Mesothelial cell of epicardium (in vitro differentiated cells): ENCODE data around the gene TRAPPC4. TPM values are rescaled to one million over a fixed set of nuclear protein-coding genes. Genes with fewer than 3 reads are reported as not detected.
"Not testable (repeated sequence)": the region's sequence is repeated elsewhere in the genome, so short reads cannot be mapped to it uniquely, and the experiment has no call there.

Experiments
- DNase-seq, 2 experiments: peaks; one replicate each; pipeline ENCODE4 v3.0.0; 2021; ENCODE audit warnings: low spot score in 2 of 2; ENCODE audit not compliant: unreplicated experiment in 2 of 2
- H3K27ac Mint-ChIP-seq: 2 replicates; pipeline ENCODE4 v1.8.0; 2021; ENCODE audit warnings: mixed read lengths
- H3K27me3 Mint-ChIP-seq: 2 replicates; pipeline ENCODE4 v1.8.0; 2021; ENCODE audit warnings: low read depth, mixed read lengths
- H3K36me3 Mint-ChIP-seq: 2 replicates; pipeline ENCODE4 v1.8.0; 2021; ENCODE audit warnings: mixed read lengths
- H3K4me1 Mint-ChIP-seq: 2 replicates; pipeline ENCODE4 v1.8.0; 2021; ENCODE audit warnings: mixed read lengths
- H3K4me3 Mint-ChIP-seq: 2 replicates; pipeline ENCODE4 v1.8.0; 2021; ENCODE audit warnings: mild to moderate bottlenecking, moderate library complexity, mixed read lengths
- H3K9me3 Mint-ChIP-seq: 2 replicates; pipeline ENCODE4 v1.8.0; 2021; ENCODE audit warnings: mixed read lengths
- total RNA-seq: library from RNA; stranded (reverse); gene quantifications from 3 replicates; pipeline ENCODE4 v1.2.1, GENCODE V29; 2021
- TF ChIP-seq, protein P1 (sequence below): fragments of 200-600 bp; sonication (generic); IDR thresholded peaks from one replicate; pipeline ENCODE4 v1.5.0; 2021; ENCODE audit warnings: antibody characterized with exemption; ENCODE audit not compliant: unreplicated experiment

The TRAPPC4 gene
- total RNA-seq, 1 donor from 2014 or later: 53.9 TPM

DNA sequence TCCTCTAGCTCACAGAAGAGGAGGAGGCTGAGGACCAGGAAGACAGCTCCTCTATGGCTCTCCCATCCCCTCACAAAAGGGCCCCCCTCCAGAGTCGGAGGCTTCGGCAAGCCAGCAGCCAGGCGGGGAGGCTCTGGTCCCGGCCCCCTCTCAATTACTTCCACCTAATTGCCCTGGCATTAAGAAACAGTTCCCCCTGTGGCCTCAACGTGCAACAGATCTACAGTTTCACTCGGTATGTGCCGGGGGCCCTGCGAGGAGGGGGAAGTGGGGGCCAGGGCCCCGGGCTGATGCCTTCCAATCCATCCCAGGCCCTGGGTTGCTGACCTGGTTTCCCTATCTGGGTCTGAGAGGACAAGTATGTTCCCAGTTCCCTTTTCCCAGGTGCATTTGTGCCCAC, 39.1 kb upstream of the TRAPPC4 start:
- Mint-ChIP-seq H3K4me3 (no peak overlapping the region), H3K27ac (no peak overlapping the region), H3K27me3 (peaks cover 5% of the 10 kb centered on the region), H3K9me3 (no peaks in the 10 kb centered on the region), H3K4me1 (no peaks in the 10 kb centered on the region), H3K36me3 (no peaks in the 10 kb centered on the region)
- no peak for DNase-seq
- TF ChIP-seq, protein P1, sequence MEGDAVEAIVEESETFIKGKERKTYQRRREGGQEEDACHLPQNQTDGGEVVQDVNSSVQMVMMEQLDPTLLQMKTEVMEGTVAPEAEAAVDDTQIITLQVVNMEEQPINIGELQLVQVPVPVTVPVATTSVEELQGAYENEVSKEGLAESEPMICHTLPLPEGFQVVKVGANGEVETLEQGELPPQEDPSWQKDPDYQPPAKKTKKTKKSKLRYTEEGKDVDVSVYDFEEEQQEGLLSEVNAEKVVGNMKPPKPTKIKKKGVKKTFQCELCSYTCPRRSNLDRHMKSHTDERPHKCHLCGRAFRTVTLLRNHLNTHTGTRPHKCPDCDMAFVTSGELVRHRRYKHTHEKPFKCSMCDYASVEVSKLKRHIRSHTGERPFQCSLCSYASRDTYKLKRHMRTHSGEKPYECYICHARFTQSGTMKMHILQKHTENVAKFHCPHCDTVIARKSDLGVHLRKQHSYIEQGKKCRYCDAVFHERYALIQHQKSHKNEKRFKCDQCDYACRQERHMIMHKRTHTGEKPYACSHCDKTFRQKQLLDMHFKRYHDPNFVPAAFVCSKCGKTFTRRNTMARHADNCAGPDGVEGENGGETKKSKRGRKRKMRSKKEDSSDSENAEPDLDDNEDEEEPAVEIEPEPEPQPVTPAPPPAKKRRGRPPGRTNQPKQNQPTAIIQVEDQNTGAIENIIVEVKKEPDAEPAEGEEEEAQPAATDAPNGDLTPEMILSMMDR: no peak

DNA sequence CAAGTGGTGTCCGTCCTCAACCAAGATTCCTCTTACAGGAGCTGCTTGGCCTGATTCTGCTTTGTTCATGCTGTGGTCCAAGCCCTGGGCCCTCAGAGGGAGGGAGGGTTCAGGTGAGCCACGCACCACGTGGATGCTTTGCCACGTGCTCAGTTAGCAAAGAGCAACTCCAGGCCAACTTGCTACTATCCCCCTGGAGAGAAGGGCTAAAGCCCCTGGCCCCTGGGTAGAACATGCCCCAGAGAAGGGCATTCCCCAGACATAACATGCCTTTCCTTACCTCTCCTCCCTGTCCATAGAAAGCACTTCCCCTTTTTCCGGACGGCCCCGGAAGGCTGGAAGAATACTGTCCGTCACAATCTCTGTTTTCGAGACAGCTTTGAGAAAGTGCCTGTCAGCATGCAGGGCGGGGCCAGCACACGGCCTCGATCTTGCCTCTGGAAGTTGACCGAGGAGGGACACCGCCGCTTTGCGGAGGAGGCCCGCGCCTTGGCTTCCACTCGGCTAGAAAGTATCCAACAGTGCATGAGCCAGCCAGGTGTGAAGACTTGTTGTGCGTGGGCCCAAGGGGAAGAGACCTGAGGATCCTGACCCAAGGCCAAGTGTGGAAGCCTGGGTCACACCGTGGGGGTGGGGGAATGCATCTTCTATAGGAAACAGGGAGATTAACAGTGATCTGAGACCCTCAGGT, 38.2 kb upstream of the TRAPPC4 start:
- Mint-ChIP-seq H3K27ac (no peak overlapping the region), H3K4me3 (no peak overlapping the region), H3K9me3 (no peaks in the 10 kb centered on the region), H3K36me3 (no peaks in the 10 kb centered on the region), H3K27me3 (no peaks in the 10 kb centered on the region), H3K4me1 (no peaks in the 10 kb centered on the region)
- no peak for DNase-seq
- TF ChIP-seq, protein P1: no peak

DNA sequence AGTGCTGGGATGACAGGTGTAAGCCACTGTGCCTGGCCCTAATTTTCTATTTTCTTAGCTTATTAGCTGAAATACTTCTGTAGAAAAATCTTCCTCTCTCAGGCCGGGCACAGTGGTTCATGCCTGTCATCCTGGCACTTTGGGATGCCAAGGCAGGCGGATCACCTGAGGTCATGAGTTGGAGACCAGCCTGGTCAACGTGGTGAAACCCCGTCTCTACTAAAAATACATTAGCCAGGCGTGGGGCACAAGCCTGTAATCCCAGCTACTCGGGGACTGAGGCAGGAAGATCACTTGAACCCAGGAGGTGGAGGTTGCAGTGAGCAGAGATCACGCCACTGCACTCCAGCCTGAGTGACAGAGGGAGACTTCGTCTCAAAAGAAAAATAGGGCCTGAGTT, 34.2 kb upstream of the TRAPPC4 start:
- H3K36me3 Mint-ChIP-seq, H3K27ac Mint-ChIP-seq, H3K4me3 Mint-ChIP-seq, H3K4me1 Mint-ChIP-seq, H3K9me3 Mint-ChIP-seq, DNase-seq, H3K27me3 Mint-ChIP-seq: not testable (repeated sequence)

DNA sequence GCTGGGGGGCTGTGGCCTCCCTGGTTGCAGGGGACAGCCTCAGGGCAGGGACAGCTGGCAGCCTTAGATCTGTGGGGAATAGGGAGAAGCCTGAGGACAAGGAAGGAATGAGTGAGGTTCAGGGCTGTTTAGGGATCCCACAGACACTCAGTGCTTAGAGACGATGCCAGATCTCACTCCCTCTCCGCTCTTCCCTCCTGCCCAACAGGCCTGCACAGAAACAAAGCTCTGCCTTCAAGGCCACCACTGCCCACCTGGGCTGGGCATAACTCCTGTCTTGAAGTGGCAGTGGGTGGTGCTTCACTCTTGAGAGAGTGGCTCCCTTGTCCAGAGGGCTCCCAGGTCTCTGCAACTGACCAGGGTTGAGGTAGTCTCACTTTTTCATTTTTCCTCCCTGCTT, 33.7 kb upstream of the TRAPPC4 start:
- Mint-ChIP-seq H3K27me3 (no peaks in the 10 kb centered on the region), H3K4me3 (no peak overlapping the region), H3K4me1 (no peaks in the 10 kb centered on the region), H3K27ac (no peak overlapping the region), H3K9me3 (no peaks in the 10 kb centered on the region), H3K36me3 (no peaks in the 10 kb centered on the region)
- TF ChIP-seq, protein P1: no peak
- DNase-seq: no peak

DNA sequence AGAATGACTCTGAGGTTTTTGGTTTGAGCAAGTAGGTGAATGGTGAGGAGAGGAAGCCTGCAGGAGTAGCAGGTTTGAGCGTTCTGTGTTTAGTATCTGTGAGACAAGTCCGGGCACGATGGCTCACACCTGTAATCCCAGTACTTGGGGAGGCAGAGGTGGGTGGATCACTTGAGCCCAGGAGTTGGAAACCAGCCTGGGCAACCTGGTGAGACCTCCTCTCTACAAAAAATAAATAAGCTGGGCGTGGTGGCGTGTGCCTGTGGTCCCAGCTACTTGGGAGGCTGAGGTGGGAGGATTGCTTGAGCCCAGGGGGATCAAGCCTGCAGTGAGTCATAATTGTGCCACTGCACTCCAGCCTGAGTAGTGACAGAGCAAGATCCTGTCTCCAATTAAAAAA, 30.3 kb upstream of the TRAPPC4 start:
- Mint-ChIP-seq H3K4me1 (no peaks in the 10 kb centered on the region), H3K4me3 (no peak overlapping the region), H3K27ac (peak overlapping the region; percentile 51), H3K9me3 (peaks cover under 1% of the 10 kb centered on the region), H3K27me3 (no peaks in the 10 kb centered on the region), H3K36me3 (no peaks in the 10 kb centered on the region)
- TF ChIP-seq, protein P1: no peak
- no peak for DNase-seq

DNA sequence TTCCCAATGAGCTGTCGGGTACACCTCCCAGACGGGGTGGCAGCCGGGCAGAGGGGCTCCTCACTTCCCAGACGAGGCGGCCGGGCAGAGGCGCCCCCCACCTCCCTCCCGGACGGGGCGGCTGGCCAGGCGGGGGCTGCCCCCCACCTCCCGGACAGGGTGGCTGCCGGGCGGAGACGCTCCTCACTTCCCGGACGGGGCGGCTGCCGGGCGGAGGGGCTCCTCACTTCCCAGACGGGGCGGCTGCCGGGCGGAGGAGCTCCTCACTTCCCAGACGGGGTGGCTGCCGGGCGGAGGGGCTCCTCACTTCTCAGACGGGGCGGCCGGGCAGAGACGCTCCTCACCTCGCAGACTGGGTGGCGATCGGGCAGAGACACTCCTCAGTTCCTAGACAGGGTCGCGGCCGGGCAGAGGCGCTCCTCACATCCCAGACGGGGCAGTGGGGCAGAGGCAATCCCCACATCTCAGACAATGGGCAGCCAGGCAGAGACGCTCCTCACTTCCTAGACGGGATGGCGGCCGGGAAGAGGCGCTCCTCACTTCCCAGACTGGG, 27.0 kb upstream of the TRAPPC4 start:
- not testable (repeated sequence) for H3K27me3 Mint-ChIP-seq, DNase-seq, H3K9me3 Mint-ChIP-seq, H3K4me3 Mint-ChIP-seq, H3K36me3 Mint-ChIP-seq, H3K4me1 Mint-ChIP-seq, H3K27ac Mint-ChIP-seq
